GM12875 (cell line): Measurements from ENCODE around the gene COL4A4.

ENCODE experiments used
- H3K4me3 ChIP-seq: one replicate; pipeline ENCODE4 v1.5.1; 2011; ENCODE audit warnings: low read depth, low read length, control low read depth
- CTCF ChIP-seq: IDR thresholded peaks from 2 replicates; pipeline ENCODE4 v1.5.1; 2011; ENCODE audit warnings: low read depth, mild to moderate bottlenecking, control low read depth, inconsistent platforms, low read length, moderate library complexity, borderline replicate concordance; ENCODE audit not compliant: insufficient read depth

The COL4A4 gene

DNA sequence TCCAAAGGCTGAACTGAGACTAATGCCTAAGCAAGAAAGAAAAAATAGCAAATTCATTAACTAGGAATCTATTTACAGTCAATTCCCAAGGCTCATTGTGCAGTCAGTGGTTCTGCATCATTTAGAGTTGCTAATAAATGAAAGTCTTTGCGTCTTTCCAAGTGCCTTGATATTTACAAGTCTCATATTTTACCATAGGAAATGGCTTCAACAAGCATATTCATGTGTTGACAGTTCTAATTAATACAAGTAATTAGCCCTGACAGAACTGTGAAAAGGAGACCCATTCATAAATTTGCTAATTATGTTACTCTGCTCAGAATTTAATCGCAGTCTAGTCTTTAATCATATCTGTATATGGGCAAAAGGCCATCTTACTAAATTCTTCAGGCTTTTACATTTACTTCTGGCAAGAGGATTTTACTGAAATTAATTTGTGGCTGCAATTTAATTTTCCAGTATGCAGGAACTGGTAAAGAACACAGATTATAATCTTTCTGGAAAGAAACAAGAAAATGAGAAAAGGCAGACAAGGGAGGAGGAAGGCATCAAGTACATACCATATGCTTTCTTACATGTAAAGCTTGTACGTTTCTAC is 201.7 kb downstream of the COL4A4 start:
- H3K4me3 ChIP-seq, result no peak overlapping the region
- TF ChIP-seq CTCF, result no peak

GRCh38 chr2:226959418-226959817 is 204.6 kb downstream of the COL4A4 start:
- H3K4me3 ChIP-seq, result no peak overlapping the region
- no peak for TF ChIP-seq CTCF

- H3K4me3 ChIP-seq, result no peak overlapping the region
- no peak for TF ChIP-seq CTCF
Measured at GRCh38 chr2:226956659-226957058, 207.3 kb downstream of the COL4A4 start.

DNA sequence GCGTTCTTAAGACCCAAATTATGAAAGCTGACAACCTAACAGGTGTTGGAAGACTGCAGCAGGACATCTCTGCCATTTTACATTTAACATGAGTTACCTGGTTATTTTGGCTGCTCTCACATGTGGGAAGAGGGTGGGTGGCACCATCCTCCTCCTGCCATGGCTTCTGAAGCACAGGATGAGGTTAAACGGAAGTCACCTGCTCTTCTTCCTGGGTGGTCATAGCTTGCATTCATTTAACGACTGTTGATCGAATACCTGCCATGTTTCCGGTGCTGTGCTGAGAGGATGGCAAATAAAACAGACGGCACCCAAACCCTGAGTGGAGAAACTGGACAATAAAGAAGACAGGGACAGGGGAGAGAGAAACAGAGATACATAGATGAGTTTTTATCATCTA is 210.2 kb downstream of the COL4A4 start:
- no peak overlapping the region for H3K4me3 ChIP-seq
- no peak for TF ChIP-seq CTCF

DNA sequence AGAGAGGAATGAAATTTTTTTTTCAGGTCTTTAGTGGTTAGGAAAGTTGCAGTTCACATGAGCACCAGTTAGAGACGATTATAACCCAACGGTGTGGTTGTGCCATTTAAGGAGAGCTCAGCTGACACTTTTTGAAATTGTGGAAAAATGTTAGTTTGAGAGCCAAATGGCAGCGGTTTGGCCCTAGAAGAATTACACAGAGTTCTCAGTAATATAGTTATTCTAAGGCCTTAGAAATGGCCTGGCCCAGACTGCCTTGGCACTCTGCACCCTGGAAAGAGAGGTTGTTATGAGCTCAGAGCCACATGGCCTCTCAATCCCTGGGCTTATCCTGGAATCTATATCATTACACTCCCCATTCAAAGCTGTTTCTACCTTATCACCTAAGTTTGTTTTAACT is 210.8 kb downstream of the COL4A4 start:
- no peak overlapping the region for H3K4me3 ChIP-seq
- TF ChIP-seq CTCF, result no peak
